ENCODE measurements around the gene MEPCE. TPM values are rescaled to one million over a fixed set of nuclear protein-coding genes. Genes with fewer than 3 reads are reported as not detected.

MEPCE gene
- total RNA-seq, 1 donor from 2014 or later: 30.5 TPM

DNA sequence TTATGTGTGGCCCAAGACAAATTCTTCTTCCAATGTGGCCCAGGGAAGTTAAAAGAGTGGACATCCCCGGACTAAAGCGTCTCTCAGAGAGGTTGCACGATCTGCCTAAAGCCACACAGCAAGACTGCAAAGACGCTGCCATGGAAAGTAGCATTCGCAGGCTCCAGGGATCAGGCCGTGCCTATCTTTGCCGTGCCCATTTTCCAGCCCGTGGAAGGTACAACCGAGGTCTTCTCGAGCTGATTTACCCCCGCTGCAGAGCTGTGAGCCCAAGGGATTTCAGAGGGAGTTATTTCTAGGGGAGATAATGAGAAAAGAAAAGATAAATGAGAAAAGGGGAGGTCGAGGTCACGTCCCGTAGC is 53.1 kb downstream of the MEPCE start:
- H3K27me3 Mint-ChIP-seq (ENCODE audit: unreplicated experiment): peaks cover 11% of the 10 kb centered on the region
- H3K36me3 Mint-ChIP-seq (ENCODE audit: low read depth, unreplicated experiment): peaks cover 3% of the 10 kb centered on the region
- no peak overlapping the region for H3K27ac Mint-ChIP-seq (ENCODE audit: unreplicated experiment)
- H3K4me1 Mint-ChIP-seq (ENCODE audit: unreplicated experiment): peaks cover 10% of the 10 kb centered on the region
- peak overlapping the region; percentile 90 for H3K4me3 Mint-ChIP-seq (ENCODE audit: unreplicated experiment)
- TF ChIP-seq CTCF (IDR thresholded peaks at IDR 0.05; ENCODE audit: unreplicated experiment): no peak
- no peaks in the 10 kb centered on the region for H3K9me3 Mint-ChIP-seq (ENCODE audit: unreplicated experiment)
- DNase-seq (ENCODE audit: low spot score): no peak

- no peaks in the 10 kb centered on the region for H3K9me3 Mint-ChIP-seq (ENCODE audit: unreplicated experiment)
- H3K27me3 Mint-ChIP-seq (ENCODE audit: unreplicated experiment): peaks cover 14% of the 10 kb centered on the region
- peaks cover 10% of the 10 kb centered on the region for H3K4me1 Mint-ChIP-seq (ENCODE audit: unreplicated experiment)
- TF ChIP-seq CTCF (IDR thresholded peaks at IDR 0.05; ENCODE audit: unreplicated experiment): peak; percentile 99
- H3K4me3 Mint-ChIP-seq (ENCODE audit: unreplicated experiment): peak overlapping the region; percentile 90
- H3K36me3 Mint-ChIP-seq (ENCODE audit: low read depth, unreplicated experiment): peaks cover 3% of the 10 kb centered on the region
- H3K27ac Mint-ChIP-seq (ENCODE audit: unreplicated experiment): no peak overlapping the region
- DNase-seq (ENCODE audit: low spot score): peak; percentile 80
Measured at GRCh38 chr7:100483090-100483721, 53.6 kb downstream of the MEPCE start.

Other genes starting within 250 kb of the MEPCE start
- gene PVRIG, start 209.9 kb upstream of the MEPCE start, total RNA-seq (ENCODE audit: unreplicated experiment): not detected
- not detected for gene SPDYE3, start 122.1 kb upstream of the MEPCE start, total RNA-seq (ENCODE audit: unreplicated experiment)
- gene PILRB, start 71.7 kb upstream of the MEPCE start, total RNA-seq (ENCODE audit: unreplicated experiment): 40.1 TPM
- gene PILRA, start 56.3 kb upstream of the MEPCE start, total RNA-seq (ENCODE audit: unreplicated experiment): 4.2 TPM
- gene ZCWPW1, start 1.1 kb upstream of the MEPCE start, total RNA-seq (ENCODE audit: unreplicated experiment): 2.2 TPM
- 27.3 TPM for gene PPP1R35, start 6.7 kb downstream of the MEPCE start, total RNA-seq (ENCODE audit: unreplicated experiment)
- 4.3 TPM for gene SPACDR, start 34.4 kb downstream of the MEPCE start, total RNA-seq (ENCODE audit: unreplicated experiment)
- gene TSC22D4, start 49.4 kb downstream of the MEPCE start, total RNA-seq (ENCODE audit: unreplicated experiment): 94.3 TPM
- 2.2 TPM for gene NYAP1, start 54.1 kb downstream of the MEPCE start, total RNA-seq (ENCODE audit: unreplicated experiment)
- 48.6 TPM for gene AGFG2, start 109.4 kb downstream of the MEPCE start, total RNA-seq (ENCODE audit: unreplicated experiment)
- gene SAP25, start 144.1 kb downstream of the MEPCE start, total RNA-seq (ENCODE audit: unreplicated experiment): 2.6 TPM
- 89.7 TPM for gene LRCH4, start 156.3 kb downstream of the MEPCE start, total RNA-seq (ENCODE audit: unreplicated experiment)
- gene FBXO24, start 156.5 kb downstream of the MEPCE start, total RNA-seq (ENCODE audit: unreplicated experiment): 1.3 TPM
- 4.4 TPM for gene PCOLCE, start 172.5 kb downstream of the MEPCE start, total RNA-seq (ENCODE audit: unreplicated experiment)
- 31.7 TPM for gene MOSPD3, start 182.7 kb downstream of the MEPCE start, total RNA-seq (ENCODE audit: unreplicated experiment)
- 1.0 TPM for gene TFR2, start 211.7 kb downstream of the MEPCE start, total RNA-seq (ENCODE audit: unreplicated experiment)
- gene ACTL6B, start 226.6 kb downstream of the MEPCE start, total RNA-seq (ENCODE audit: unreplicated experiment): not detected
- gene GNB2, start 243.9 kb downstream of the MEPCE start, total RNA-seq (ENCODE audit: unreplicated experiment): 336 TPM